ENCODE data around the gene EPS8. TPM values are rescaled to one million over a fixed set of nuclear protein-coding genes. Genes with fewer than 3 reads are reported as not detected.

EPS8 gene
- polyA plus RNA-seq, 1 donor (not counting 4 experiments of a cell fraction or from before 2014, with no cell fraction given): 4.0 TPM

- dilution Hi-C loops (cut with MboI; ENCODE audit: extremely low pct_ligation_motif_present, low sequenced_read_pairs): no loop called here
- Histone ChIP-seq H3K9ac (ENCODE audit: control insufficient read depth, extremely low read depth, insufficient read depth, low read length) (no peak overlapping the region), H3K36me3 (ENCODE audit: control insufficient read depth in 2 of 2, extremely low read depth in 1 of 2, insufficient read depth in 2 of 2, low read length in 2 of 2) (no peaks in the 10 kb centered on the region), H3K4me3 (ENCODE audit: control insufficient read depth in 2 of 3, extremely low read depth in 1 of 3, insufficient read depth in 2 of 3, low read depth in 1 of 3, low read length in 3 of 3) (no peak overlapping the region), H2AFZ (ENCODE audit: control insufficient read depth, low read length) (no peak overlapping the region), H4K20me1 (ENCODE audit: control insufficient read depth, extremely low read depth, insufficient read depth, low read length) (no peaks in the 10 kb centered on the region), H3K27me3 (ENCODE audit: control insufficient read depth, extremely low read depth, insufficient read depth, low read length) (no peaks in the 10 kb centered on the region), H3K4me2 (ENCODE audit: control insufficient read depth, extremely low read depth, insufficient read depth, low read depth, low read length) (no peak overlapping the region), H3K79me2 (ENCODE audit: control insufficient read depth, insufficient read depth, low read length) (no peaks in the 10 kb centered on the region), H3K9me1 (ENCODE audit: control insufficient read depth, extremely low read depth, insufficient read depth, low read length) (no peaks in the 10 kb centered on the region), H3K9me3 (ENCODE audit: control insufficient read depth, low read depth, low read length) (no peaks in the 10 kb centered on the region), H3K4me1 (ENCODE audit: control insufficient read depth, extremely low read depth, insufficient read depth, low read length) (peaks cover 16% of the 10 kb centered on the region), H3K27ac (ENCODE audit: control insufficient read depth, insufficient read depth, low read length) (no peak overlapping the region)
- TF ChIP-seq CTCF (optimal IDR thresholded peaks at IDR 0.05 in 1 of 3, IDR thresholded peaks at IDR 0.05 in 1 of 3, conservative IDR thresholded peaks at IDR 0.05 in 1 of 3; ENCODE audit: extremely low read depth in 1 of 3, insufficient read depth in 2 of 3, low read length in 3 of 3) (no peak), EZH2 (IDR thresholded peaks at IDR 0.05; ENCODE audit: low read length) (no peak)
- FAIRE-seq (no peak), DNase-seq (ENCODE audit: low read depth, low spot score) (no peak)
These were observed 156.0 kb downstream of the EPS8 start for GRCh38 chr12:15633201-15633600.

GRCh38 chr12:15632708-15633107 is 156.5 kb downstream of the EPS8 start:
- H3K4me1 ChIP-seq (ENCODE audit: control insufficient read depth, extremely low read depth, insufficient read depth, low read length): peaks cover 17% of the 10 kb centered on the region
- dilution Hi-C loops (cut with MboI; ENCODE audit: extremely low pct_ligation_motif_present, low sequenced_read_pairs): no loop called here

More at GRCh38 chr12:15632708-15633107, 156.5 kb downstream of the EPS8 start:
- no peak overlapping the region for H3K9ac ChIP-seq (ENCODE audit: control insufficient read depth, extremely low read depth, insufficient read depth, low read length)
- H3K4me3 ChIP-seq (ENCODE audit: control insufficient read depth in 2 of 3, extremely low read depth in 1 of 3, insufficient read depth in 2 of 3, low read depth in 1 of 3, low read length in 3 of 3): no peak overlapping the region
- no peak overlapping the region for H2AFZ ChIP-seq (ENCODE audit: control insufficient read depth, low read length)
- no peaks in the 10 kb centered on the region for H3K36me3 ChIP-seq (ENCODE audit: control insufficient read depth in 2 of 2, extremely low read depth in 1 of 2, insufficient read depth in 2 of 2, low read length in 2 of 2)
- no peaks in the 10 kb centered on the region for H3K9me3 ChIP-seq (ENCODE audit: control insufficient read depth, low read depth, low read length)
- TF ChIP-seq CTCF (optimal IDR thresholded peaks at IDR 0.05 in 1 of 3, IDR thresholded peaks at IDR 0.05 in 1 of 3, conservative IDR thresholded peaks at IDR 0.05 in 1 of 3; ENCODE audit: extremely low read depth in 1 of 3, insufficient read depth in 2 of 3, low read length in 3 of 3): no peak
- no peak for TF ChIP-seq EZH2 (IDR thresholded peaks at IDR 0.05; ENCODE audit: low read length)
- no peaks in the 10 kb centered on the region for H4K20me1 ChIP-seq (ENCODE audit: control insufficient read depth, extremely low read depth, insufficient read depth, low read length)
- no peak overlapping the region for H3K4me2 ChIP-seq (ENCODE audit: control insufficient read depth, extremely low read depth, insufficient read depth, low read depth, low read length)
- H3K27me3 ChIP-seq (ENCODE audit: control insufficient read depth, extremely low read depth, insufficient read depth, low read length): no peaks in the 10 kb centered on the region
- no peaks in the 10 kb centered on the region for H3K9me1 ChIP-seq (ENCODE audit: control insufficient read depth, extremely low read depth, insufficient read depth, low read length)
- H3K27ac ChIP-seq (ENCODE audit: control insufficient read depth, insufficient read depth, low read length): no peak overlapping the region
- DNase-seq (ENCODE audit: low read depth, low spot score) (no peak), FAIRE-seq (no peak)
- H3K79me2 ChIP-seq (ENCODE audit: control insufficient read depth, insufficient read depth, low read length): no peaks in the 10 kb centered on the region
